ENCODE data around the gene L3MBTL3. TPM values are rescaled to one million over a fixed set of nuclear protein-coding genes. Genes with fewer than 3 reads are reported as not detected.
"Not testable (repeated sequence)": the region's sequence is repeated elsewhere in the genome, so short reads cannot be mapped to it uniquely, and the experiment has no call there.

Gene L3MBTL3
- total RNA-seq, 1 donor from 2014 or later, result 6.3 TPM

DNA sequence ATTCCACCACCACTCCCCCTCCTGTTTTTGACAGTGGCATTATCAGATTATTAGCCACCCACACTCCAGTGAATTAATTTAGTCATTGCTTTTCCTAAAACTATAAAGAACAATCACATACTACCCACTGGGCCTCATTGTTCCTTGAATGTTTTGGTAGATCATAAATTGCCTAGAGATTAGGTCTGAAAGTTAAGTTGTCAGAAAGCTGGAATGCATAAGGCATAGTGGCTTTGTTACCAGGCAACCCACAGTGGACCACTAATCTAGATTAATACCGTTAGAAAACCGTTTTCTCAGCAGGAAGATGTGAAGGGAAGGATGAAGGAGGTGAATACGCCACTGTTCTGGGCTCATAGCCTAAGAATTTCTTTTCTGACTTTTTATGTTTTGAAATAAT lies 128.7 kb downstream of the L3MBTL3 start:
- H3K4me3 ChIP-seq (ENCODE audit: low read depth, low read length), result no peak overlapping the region
- TF ChIP-seq, protein P1, sequence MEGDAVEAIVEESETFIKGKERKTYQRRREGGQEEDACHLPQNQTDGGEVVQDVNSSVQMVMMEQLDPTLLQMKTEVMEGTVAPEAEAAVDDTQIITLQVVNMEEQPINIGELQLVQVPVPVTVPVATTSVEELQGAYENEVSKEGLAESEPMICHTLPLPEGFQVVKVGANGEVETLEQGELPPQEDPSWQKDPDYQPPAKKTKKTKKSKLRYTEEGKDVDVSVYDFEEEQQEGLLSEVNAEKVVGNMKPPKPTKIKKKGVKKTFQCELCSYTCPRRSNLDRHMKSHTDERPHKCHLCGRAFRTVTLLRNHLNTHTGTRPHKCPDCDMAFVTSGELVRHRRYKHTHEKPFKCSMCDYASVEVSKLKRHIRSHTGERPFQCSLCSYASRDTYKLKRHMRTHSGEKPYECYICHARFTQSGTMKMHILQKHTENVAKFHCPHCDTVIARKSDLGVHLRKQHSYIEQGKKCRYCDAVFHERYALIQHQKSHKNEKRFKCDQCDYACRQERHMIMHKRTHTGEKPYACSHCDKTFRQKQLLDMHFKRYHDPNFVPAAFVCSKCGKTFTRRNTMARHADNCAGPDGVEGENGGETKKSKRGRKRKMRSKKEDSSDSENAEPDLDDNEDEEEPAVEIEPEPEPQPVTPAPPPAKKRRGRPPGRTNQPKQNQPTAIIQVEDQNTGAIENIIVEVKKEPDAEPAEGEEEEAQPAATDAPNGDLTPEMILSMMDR (conservative IDR thresholded peaks at IDR 0.05; ENCODE audit: low read depth, low read length), result no peak
- no peak for DNase-seq (ENCODE audit: low read depth)

DNA sequence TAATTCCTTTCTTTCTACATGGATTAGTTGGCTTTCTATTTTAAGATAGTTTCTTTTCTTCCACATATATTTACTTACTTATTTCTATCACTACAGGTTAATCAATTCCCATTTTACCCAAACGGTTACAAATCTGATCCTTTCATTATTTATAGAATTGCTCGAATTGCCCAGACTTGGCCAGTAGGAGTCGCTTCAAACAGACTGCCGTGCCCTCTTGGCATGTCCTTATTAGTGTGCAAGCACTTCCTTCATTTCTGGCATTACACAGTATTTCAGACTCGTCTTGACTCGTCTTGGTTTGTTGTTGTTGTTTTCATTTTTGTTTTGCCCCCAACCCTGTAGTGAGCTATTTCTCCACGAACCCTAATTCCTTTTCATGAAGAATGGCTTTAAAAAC lies 129.8 kb downstream of the L3MBTL3 start:
- H3K4me3 ChIP-seq (ENCODE audit: low read depth, low read length), result no peak overlapping the region
- TF ChIP-seq, protein P1 (conservative IDR thresholded peaks at IDR 0.05; ENCODE audit: low read depth, low read length), result peak; percentile 35
- DNase-seq (ENCODE audit: low read depth), result no peak

DNA sequence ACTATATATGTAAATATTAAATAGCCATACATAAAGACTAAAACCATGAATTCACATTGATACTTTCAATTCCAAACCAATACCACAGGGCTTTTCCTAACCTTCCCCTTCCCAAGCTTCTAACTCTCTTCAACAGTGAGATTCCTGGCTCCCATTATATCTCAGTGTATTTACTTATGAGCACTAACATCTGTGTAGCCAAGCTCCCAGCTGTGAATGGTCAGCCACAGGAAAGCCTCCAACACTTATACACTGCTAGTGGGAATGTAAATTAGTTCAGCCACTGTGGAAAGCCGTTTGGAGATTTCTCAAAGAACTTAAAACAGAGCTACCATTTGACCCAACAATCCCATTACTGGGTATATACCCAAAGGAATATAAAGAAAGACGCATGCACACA lies 130.6 kb downstream of the L3MBTL3 start:
- H3K4me3 ChIP-seq (ENCODE audit: low read depth, low read length); DNase-seq (ENCODE audit: low read depth): not testable (repeated sequence)

DNA sequence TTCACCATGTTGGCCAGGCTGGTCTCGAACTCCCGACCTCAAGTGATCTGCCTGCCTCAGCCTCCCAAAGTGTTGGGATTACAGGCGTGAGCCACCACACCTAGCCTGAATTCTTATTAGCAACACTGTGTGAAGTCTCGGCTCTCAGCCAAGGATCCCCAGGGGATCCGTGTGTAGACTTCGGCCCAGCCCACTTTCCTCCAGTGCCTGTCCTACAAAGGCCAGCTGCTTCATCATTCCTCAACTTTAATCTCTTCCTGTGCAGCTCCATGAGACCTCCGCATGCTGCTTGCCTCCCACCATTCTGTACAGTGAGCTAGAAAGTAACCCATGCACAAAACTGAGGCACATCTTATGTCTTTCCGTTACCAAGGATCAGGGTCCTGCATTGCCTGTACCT lies 132.5 kb downstream of the L3MBTL3 start:
- H3K4me3 ChIP-seq (ENCODE audit: low read depth, low read length), result no peak overlapping the region
- TF ChIP-seq, protein P1 (conservative IDR thresholded peaks at IDR 0.05; ENCODE audit: low read depth, low read length), result no peak
- no peak for DNase-seq (ENCODE audit: low read depth)

DNA sequence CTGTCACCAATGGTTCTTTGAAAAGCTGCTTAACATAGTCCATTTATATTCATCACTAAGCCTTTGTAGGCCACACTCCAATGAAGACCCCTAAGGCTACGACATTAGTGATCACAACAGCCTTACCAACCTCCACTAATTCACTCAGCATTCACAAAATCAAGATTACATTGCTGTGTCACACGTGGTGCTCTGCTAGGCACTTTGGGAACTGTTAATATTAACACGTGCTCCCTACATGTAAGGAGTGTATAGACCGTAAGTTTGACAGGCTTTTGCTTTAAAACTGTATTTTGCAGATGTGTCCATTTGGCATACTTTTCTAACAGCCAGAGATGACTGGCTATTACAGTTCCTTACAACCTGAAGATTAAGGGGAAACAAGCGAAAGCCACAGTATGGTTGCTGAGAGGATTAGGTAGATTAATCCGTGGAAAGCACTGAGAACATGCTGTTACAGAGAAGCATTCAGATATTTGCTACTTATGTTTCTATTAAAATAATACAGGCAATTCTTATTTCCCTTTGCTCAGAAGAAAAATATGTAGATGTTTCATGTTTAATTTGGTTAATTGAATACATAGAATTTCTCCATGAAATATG lies 134.6 kb downstream of the L3MBTL3 start:
- no peak overlapping the region for H3K4me3 ChIP-seq (ENCODE audit: low read depth, low read length)
- TF ChIP-seq, protein P1 (conservative IDR thresholded peaks at IDR 0.05; ENCODE audit: low read depth, low read length), result no peak
- DNase-seq (ENCODE audit: low read depth), result no peak

DNA sequence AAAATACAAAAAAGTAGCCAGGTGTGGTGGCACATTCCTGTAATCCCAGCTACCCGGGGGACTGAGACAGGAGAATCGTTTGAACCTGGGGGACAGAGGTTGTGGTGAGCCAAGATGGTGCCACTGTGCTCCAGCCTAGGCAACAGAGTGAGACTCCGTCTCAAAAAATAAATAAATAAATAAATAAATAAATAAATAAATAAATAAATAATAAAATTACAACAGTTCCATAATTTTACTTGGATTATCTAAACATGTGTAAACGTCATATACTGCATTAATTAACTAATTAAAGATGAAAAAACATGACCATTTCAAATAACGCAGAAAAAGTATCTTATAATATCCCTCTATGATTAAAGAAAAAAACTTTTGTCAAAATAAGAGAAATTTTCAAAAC lies 138.5 kb downstream of the L3MBTL3 start:
- no peak overlapping the region for H3K4me3 ChIP-seq (ENCODE audit: low read depth, low read length)
- DNase-seq (ENCODE audit: low read depth), result no peak
- TF ChIP-seq, protein P1 (conservative IDR thresholded peaks at IDR 0.05; ENCODE audit: low read depth, low read length), result no peak

DNA sequence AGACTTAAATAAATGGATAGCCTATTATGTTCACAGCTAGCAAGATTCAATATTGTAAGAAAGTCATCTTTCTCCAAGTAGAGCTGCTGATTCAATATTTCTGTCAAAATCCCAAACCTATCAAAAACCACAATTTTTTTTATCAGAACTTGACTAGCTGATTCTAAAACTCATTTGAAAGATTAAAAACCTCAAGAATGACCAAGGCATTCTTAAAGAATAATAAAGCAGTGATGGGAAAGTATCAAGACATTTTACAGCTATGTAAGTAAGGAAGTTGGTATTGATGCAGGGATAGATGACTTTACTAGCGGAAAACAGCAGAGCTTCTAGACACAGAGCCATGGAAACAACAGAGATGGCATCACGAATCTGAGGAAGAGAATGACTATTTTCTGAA lies 139.7 kb downstream of the L3MBTL3 start:
- DNase-seq (ENCODE audit: low read depth), result no peak
- H3K4me3 ChIP-seq (ENCODE audit: low read depth, low read length), result no peak overlapping the region
- TF ChIP-seq, protein P1 (conservative IDR thresholded peaks at IDR 0.05; ENCODE audit: low read depth, low read length), result no peak
